ENCODE data around the gene POLR1C. TPM values are rescaled to one million over a fixed set of nuclear protein-coding genes. Genes with fewer than 3 reads are reported as not detected.

POLR1C gene
- total and polyA plus RNA-seq, 10 of the 15 experiments (the other 5 are each of a cell fraction or from before 2014, with no cell fraction given) = 40.0 to 180 (median 66.2) TPM

DNA sequence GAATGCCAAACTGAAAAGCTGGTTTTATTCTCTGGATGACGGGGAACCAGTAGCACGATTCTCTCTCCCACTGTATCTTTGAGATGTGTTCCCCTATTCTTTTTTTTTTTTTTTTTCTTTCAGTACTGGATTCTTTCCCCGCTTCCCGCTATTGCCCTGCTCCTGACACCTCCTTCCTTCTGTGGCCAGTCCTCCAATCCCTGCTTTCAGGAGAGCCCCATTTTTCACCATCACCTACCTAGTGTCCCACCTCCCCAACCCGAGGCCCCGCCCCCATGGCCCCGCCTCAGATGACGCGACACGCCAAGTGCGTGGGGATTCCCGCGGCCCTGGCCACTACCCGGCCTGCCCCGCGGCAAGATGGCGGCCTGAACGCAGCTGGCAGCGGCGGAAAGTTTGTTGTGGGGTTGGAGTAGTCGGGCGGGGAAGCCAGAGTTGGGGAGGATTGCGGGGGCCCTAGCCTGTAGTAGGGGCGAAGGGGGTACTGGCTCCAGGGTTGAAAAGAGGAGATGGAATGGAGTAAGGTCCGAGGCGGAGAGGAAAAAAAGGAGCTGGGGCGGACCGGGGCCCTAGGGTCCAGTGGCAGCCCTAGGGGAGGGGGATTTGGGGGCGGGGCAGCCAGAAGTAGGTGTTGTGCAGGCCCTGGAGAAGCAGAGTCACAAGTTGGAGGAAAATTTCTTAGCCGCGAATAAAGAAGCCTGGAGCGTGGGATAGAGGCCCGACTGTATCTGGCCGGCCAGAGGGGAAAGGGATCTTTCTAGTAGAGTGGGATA is 39.5 kb upstream of the POLR1C start, which contains the start of gene TJAP1 (continued):
- TF ChIP-seq ATF3 (IDR thresholded peaks at IDR 0.05; ENCODE audit: borderline replicate concordance, extremely low read depth, low read depth, low read length) (no peak), NFXL1 (IDR thresholded peaks at IDR 0.05; ENCODE audit: borderline replicate concordance) (no peak), HDAC6 (IDR thresholded peaks at IDR 0.05; ENCODE audit: unreplicated experiment) (no peak), SIN3A (IDR thresholded peaks at IDR 0.05; ENCODE audit: low read depth, low read length) (peak; percentile 71; the same call in 1 of the 2 replicates), ASH2L (IDR thresholded peaks at IDR 0.05; ENCODE audit: borderline replicate concordance, low read depth) (no peak), PML (IDR thresholded peaks at IDR 0.05; ENCODE audit: low read length) (0 out of 2 replicates have a peak, but pooled peaks have one; percentile 33), TARDBP (IDR thresholded peaks at IDR 0.05; ENCODE audit: borderline replicate concordance) (no peak), STAT1 (conservative IDR thresholded peaks at IDR 0.05) (no peak), SMARCA5 (IDR thresholded peaks at IDR 0.05) (no peak), MYB (IDR thresholded peaks at IDR 0.05; ENCODE audit: borderline replicate concordance, low read depth, low read length) (no peak), BCL3 (IDR thresholded peaks at IDR 0.05; ENCODE audit: borderline replicate concordance, insufficient read depth, low read depth, low read length, poor library complexity, severe bottlenecking) (no peak), ZZZ3 (IDR thresholded peaks at IDR 0.05; ENCODE audit: control insufficient read depth, insufficient read length, low read depth) (no peak), RB1 (IDR thresholded peaks at IDR 0.05; ENCODE audit: borderline replicate concordance) (no peak)

Measured in GM12878 (cell line).